WTC11 (cell line): ENCODE results near the gene CCDC50. TPM values are rescaled to one million over a fixed set of nuclear protein-coding genes. Genes with fewer than 3 reads are reported as not detected.

Experiments used
- ATAC-seq: fragments of 200-7000 bp; cut with Tn5 transposase; 2 replicates; pipeline ENCODE4 v1.10.0; 2021; ENCODE audit warnings: mild to moderate bottlenecking, moderate library complexity
- CTCF ChIA-PET: fragments of 300-600 bp; sonication (Branson Sonifier 250); formaldehyde crosslinking; loops from one replicate; lab custom pipeline; 2021; ENCODE audit warnings: antibody characterized with exemption; lab: Charles Lee
- POLR2A ChIA-PET: fragments of 350-600 bp; sonication (Branson Sonifier 250); formaldehyde crosslinking; loops from one replicate; lab custom pipeline; 2021; ENCODE audit warnings: antibody characterized with exemption; lab: Charles Lee
- DNase-seq: peaks from one replicate; pipeline ENCODE4 v3.0.0; 2021; ENCODE audit warnings: low spot score
- H3K27ac Mint-ChIP-seq: 2 replicates; pipeline ENCODE4 v1.8.0; 2021; ENCODE audit warnings: mixed read lengths
- H3K27me3 Mint-ChIP-seq: 2 replicates; pipeline ENCODE4 v1.8.0; 2021; ENCODE audit warnings: low read depth, mild to moderate bottlenecking, moderate library complexity, mixed read lengths
- H3K36me3 Mint-ChIP-seq: 2 replicates; pipeline ENCODE4 v1.8.0; 2021; ENCODE audit warnings: mixed read lengths
- H3K4me1 Mint-ChIP-seq: 2 replicates; pipeline ENCODE4 v1.8.0; 2022; ENCODE audit warnings: mixed read lengths
- H3K4me3 Mint-ChIP-seq: 2 replicates; pipeline ENCODE4 v1.8.0; 2021; ENCODE audit warnings: mild to moderate bottlenecking, moderate library complexity, mixed read lengths
- H3K9me3 Mint-ChIP-seq: 2 replicates; pipeline ENCODE4 v1.8.0; 2021; ENCODE audit warnings: mixed read lengths
- ESRRA ChIP-seq: sonication (generic); formaldehyde crosslinking; IDR thresholded peaks from 2 replicates; pipeline ENCODE4 v1.8.1; 2022; ENCODE audit warnings: mild to moderate bottlenecking, missing genetic modification reagents, borderline replicate concordance
- GTF2I ChIP-seq: fragments of 250-450 bp; sonication (Bioruptor Pico); conservative IDR thresholded peaks from 2 replicates; pipeline ENCODE4 v1.4.0; 2021; ENCODE audit warnings: mild to moderate bottlenecking
- JUN ChIP-seq: sonication (generic); formaldehyde crosslinking; IDR thresholded peaks from 2 replicates; pipeline ENCODE4 v1.8.0; 2023; ENCODE audit warnings: mild to moderate bottlenecking, missing genetic modification reagents
- MXD4 ChIP-seq: fragments of 250-450 bp; sonication (Bioruptor Pico); IDR thresholded peaks from 2 replicates; pipeline ENCODE4 v1.8.0; 2021; ENCODE audit warnings: mild to moderate bottlenecking, moderate library complexity, borderline replicate concordance
- NFATC4 ChIP-seq: fragments of 250-450 bp; sonication (Bioruptor Pico); IDR thresholded peaks from 2 replicates; pipeline ENCODE4 v1.9.0; 2021; ENCODE audit warnings: mild to moderate bottlenecking
- NFYB ChIP-seq: sonication (generic); formaldehyde crosslinking; conservative IDR thresholded peaks from 2 replicates; pipeline ENCODE4 v1.8.0; 2022; ENCODE audit warnings: low read depth, missing genetic modification reagents
- NR1H2 ChIP-seq: sonication (generic); formaldehyde crosslinking; IDR thresholded peaks from 2 replicates; pipeline ENCODE4 v1.9.0; 2021; ENCODE audit warnings: mild to moderate bottlenecking, moderate library complexity, missing genetic modification reagents
- TCF7 ChIP-seq: sonication (generic); formaldehyde crosslinking; IDR thresholded peaks from 2 replicates; pipeline ENCODE4 v1.8.0; 2022; ENCODE audit warnings: mild to moderate bottlenecking, low read depth, missing genetic modification reagents, moderate library complexity
- ZBTB21 ChIP-seq: sonication (generic); formaldehyde crosslinking; IDR thresholded peaks from 2 replicates; pipeline ENCODE4 v1.8.1; 2023; ENCODE audit warnings: mild to moderate bottlenecking, missing genetic modification reagents, borderline replicate concordance
- ZNF219 ChIP-seq: sonication (generic); formaldehyde crosslinking; IDR thresholded peaks from 2 replicates; pipeline ENCODE4 v1.8.0; 2023; ENCODE audit warnings: missing genetic modification reagents, mild to moderate bottlenecking, borderline replicate concordance
- total RNA-seq: library from RNA; stranded (reverse); gene quantifications from 3 replicates; pipeline ENCODE4 v1.2.3, GENCODE V29; 2021
- TF ChIP-seq, protein P1 (sequence below): sonication (generic); formaldehyde crosslinking; IDR thresholded peaks from 2 replicates; pipeline ENCODE4 v1.8.0; 2022; ENCODE audit warnings: mild to moderate bottlenecking, missing genetic modification reagents
- TF ChIP-seq, protein P2 (sequence below): fragments of 250-450 bp; sonication (Bioruptor Pico); IDR thresholded peaks from 2 replicates; pipeline ENCODE4 v1.9.0; 2021; ENCODE audit warnings: mild to moderate bottlenecking, borderline replicate concordance
- TF ChIP-seq, protein P3 (sequence below): fragments of 250-450 bp; sonication (Bioruptor Pico); IDR thresholded peaks from 2 replicates; pipeline ENCODE4 v2.1.2; 2022; ENCODE audit warnings: mild to moderate bottlenecking, moderate library complexity
- TF ChIP-seq, protein P4 (sequence below): sonication (generic); formaldehyde crosslinking; IDR thresholded peaks from 2 replicates; pipeline ENCODE4 v1.8.1; 2023; ENCODE audit warnings: mild to moderate bottlenecking, missing genetic modification reagents
- TF ChIP-seq, protein P5 (sequence below): sonication (generic); formaldehyde crosslinking; IDR thresholded peaks from 2 replicates; pipeline ENCODE4 v1.8.0; 2023; ENCODE audit warnings: mild to moderate bottlenecking, missing genetic modification reagents
- TF ChIP-seq, protein P6 (sequence below): fragments of 250-450 bp; sonication (Bioruptor Pico); IDR thresholded peaks from 2 replicates; pipeline ENCODE4 v1.9.0; 2021; ENCODE audit warnings: mild to moderate bottlenecking
- TF ChIP-seq, protein P7 (sequence below): sonication (generic); formaldehyde crosslinking; IDR thresholded peaks from 2 replicates; pipeline ENCODE4 v1.8.0; 2023; ENCODE audit warnings: missing genetic modification reagents, mild to moderate bottlenecking, borderline replicate concordance

Gene CCDC50
- total RNA-seq, 1 experiment from 2014 or later: 33.1 TPM

DNA sequence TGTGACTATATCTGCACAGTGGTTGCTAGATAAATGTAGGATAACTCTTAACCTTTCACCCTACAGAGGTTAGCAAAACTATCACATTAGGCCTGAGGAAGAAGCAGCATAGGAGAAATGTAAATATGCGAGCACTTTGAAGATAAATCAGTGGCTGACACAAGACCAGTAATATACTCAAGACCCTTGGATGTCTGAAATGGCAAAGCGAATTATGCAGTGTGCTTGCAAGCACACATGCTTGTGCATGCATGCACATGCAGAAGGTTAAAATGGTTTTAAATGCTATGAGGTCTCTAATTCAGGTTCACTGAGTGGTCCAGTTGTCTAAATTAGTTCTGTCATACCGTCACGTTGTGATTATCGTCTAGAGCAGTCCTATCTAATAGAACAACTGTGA lies 14.7 kb downstream of the CCDC50 start (continued):
- TF ChIP-seq NFYB (CRISPR knock-in tag) (no peak), NFATC4 (no peak)

DNA sequence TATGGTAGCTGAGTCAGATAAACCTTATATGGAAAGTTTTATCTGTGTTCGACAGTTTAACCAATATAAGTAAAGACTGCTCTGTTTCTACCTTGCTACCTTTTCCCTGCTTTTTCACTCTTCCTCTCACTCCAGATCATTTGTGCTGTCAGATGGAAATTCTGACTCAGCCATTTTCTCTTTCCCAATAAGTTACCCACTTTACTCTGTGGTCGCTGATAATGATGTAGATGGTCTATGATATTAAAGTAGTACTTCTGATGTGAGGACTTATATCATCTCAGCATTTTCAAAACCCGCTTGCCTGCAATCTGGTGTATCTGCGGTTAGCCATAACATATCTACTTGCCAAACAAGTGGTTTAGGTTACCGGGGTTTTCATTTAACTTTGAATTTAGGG lies 16.1 kb downstream of the CCDC50 start:
- H3K27ac Mint-ChIP-seq: no peak overlapping the region
- ChIA-PET POLR2A (no interaction called here), CTCF (no interaction called here)
- TF ChIP-seq, protein P1, sequence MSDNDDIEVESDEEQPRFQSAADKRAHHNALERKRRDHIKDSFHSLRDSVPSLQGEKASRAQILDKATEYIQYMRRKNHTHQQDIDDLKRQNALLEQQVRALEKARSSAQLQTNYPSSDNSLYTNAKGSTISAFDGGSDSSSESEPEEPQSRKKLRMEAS (CRISPR knock-in tag): no peak
- TF ChIP-seq, protein P2, sequence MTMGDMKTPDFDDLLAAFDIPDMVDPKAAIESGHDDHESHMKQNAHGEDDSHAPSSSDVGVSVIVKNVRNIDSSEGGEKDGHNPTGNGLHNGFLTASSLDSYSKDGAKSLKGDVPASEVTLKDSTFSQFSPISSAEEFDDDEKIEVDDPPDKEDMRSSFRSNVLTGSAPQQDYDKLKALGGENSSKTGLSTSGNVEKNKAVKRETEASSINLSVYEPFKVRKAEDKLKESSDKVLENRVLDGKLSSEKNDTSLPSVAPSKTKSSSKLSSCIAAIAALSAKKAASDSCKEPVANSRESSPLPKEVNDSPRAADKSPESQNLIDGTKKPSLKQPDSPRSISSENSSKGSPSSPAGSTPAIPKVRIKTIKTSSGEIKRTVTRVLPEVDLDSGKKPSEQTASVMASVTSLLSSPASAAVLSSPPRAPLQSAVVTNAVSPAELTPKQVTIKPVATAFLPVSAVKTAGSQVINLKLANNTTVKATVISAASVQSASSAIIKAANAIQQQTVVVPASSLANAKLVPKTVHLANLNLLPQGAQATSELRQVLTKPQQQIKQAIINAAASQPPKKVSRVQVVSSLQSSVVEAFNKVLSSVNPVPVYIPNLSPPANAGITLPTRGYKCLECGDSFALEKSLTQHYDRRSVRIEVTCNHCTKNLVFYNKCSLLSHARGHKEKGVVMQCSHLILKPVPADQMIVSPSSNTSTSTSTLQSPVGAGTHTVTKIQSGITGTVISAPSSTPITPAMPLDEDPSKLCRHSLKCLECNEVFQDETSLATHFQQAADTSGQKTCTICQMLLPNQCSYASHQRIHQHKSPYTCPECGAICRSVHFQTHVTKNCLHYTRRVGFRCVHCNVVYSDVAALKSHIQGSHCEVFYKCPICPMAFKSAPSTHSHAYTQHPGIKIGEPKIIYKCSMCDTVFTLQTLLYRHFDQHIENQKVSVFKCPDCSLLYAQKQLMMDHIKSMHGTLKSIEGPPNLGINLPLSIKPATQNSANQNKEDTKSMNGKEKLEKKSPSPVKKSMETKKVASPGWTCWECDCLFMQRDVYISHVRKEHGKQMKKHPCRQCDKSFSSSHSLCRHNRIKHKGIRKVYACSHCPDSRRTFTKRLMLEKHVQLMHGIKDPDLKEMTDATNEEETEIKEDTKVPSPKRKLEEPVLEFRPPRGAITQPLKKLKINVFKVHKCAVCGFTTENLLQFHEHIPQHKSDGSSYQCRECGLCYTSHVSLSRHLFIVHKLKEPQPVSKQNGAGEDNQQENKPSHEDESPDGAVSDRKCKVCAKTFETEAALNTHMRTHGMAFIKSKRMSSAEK (CRISPR knock-in tag): no peak
- TF ChIP-seq MXD4 (no peak), NR1H2 (no peak), ESRRA (CRISPR knock-in tag) (no peak), GTF2I (no peak), ZBTB21 (CRISPR knock-in tag) (no peak), ZNF219 (no peak), JUN (CRISPR knock-in tag) (no peak), TCF7 (no peak)
- TF ChIP-seq, protein P3, sequence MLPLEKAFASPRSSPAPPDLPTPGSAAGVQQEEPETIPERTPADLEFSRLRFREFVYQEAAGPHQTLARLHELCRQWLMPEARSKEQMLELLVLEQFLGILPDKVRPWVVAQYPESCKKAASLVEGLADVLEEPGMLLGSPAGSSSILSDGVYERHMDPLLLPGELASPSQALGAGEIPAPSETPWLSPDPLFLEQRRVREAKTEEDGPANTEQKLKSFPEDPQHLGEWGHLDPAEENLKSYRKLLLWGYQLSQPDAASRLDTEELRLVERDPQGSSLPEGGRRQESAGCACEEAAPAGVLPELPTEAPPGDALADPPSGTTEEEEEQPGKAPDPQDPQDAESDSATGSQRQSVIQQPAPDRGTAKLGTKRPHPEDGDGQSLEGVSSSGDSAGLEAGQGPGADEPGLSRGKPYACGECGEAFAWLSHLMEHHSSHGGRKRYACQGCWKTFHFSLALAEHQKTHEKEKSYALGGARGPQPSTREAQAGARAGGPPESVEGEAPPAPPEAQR (CRISPR knock-in tag): no peak
- TF ChIP-seq, protein P4, sequence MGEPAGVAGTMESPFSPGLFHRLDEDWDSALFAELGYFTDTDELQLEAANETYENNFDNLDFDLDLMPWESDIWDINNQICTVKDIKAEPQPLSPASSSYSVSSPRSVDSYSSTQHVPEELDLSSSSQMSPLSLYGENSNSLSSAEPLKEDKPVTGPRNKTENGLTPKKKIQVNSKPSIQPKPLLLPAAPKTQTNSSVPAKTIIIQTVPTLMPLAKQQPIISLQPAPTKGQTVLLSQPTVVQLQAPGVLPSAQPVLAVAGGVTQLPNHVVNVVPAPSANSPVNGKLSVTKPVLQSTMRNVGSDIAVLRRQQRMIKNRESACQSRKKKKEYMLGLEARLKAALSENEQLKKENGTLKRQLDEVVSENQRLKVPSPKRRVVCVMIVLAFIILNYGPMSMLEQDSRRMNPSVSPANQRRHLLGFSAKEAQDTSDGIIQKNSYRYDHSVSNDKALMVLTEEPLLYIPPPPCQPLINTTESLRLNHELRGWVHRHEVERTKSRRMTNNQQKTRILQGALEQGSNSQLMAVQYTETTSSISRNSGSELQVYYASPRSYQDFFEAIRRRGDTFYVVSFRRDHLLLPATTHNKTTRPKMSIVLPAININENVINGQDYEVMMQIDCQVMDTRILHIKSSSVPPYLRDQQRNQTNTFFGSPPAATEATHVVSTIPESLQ: no peak
- TF ChIP-seq, protein P5, sequence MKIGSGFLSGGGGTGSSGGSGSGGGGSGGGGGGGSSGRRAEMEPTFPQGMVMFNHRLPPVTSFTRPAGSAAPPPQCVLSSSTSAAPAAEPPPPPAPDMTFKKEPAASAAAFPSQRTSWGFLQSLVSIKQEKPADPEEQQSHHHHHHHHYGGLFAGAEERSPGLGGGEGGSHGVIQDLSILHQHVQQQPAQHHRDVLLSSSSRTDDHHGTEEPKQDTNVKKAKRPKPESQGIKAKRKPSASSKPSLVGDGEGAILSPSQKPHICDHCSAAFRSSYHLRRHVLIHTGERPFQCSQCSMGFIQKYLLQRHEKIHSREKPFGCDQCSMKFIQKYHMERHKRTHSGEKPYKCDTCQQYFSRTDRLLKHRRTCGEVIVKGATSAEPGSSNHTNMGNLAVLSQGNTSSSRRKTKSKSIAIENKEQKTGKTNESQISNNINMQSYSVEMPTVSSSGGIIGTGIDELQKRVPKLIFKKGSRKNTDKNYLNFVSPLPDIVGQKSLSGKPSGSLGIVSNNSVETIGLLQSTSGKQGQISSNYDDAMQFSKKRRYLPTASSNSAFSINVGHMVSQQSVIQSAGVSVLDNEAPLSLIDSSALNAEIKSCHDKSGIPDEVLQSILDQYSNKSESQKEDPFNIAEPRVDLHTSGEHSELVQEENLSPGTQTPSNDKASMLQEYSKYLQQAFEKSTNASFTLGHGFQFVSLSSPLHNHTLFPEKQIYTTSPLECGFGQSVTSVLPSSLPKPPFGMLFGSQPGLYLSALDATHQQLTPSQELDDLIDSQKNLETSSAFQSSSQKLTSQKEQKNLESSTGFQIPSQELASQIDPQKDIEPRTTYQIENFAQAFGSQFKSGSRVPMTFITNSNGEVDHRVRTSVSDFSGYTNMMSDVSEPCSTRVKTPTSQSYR (CRISPR knock-in tag): no peak
- TF ChIP-seq, protein P6, sequence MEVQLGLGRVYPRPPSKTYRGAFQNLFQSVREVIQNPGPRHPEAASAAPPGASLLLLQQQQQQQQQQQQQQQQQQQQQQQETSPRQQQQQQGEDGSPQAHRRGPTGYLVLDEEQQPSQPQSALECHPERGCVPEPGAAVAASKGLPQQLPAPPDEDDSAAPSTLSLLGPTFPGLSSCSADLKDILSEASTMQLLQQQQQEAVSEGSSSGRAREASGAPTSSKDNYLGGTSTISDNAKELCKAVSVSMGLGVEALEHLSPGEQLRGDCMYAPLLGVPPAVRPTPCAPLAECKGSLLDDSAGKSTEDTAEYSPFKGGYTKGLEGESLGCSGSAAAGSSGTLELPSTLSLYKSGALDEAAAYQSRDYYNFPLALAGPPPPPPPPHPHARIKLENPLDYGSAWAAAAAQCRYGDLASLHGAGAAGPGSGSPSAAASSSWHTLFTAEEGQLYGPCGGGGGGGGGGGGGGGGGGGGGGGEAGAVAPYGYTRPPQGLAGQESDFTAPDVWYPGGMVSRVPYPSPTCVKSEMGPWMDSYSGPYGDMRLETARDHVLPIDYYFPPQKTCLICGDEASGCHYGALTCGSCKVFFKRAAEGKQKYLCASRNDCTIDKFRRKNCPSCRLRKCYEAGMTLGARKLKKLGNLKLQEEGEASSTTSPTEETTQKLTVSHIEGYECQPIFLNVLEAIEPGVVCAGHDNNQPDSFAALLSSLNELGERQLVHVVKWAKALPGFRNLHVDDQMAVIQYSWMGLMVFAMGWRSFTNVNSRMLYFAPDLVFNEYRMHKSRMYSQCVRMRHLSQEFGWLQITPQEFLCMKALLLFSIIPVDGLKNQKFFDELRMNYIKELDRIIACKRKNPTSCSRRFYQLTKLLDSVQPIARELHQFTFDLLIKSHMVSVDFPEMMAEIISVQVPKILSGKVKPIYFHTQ: no peak
- TF ChIP-seq, protein P7, sequence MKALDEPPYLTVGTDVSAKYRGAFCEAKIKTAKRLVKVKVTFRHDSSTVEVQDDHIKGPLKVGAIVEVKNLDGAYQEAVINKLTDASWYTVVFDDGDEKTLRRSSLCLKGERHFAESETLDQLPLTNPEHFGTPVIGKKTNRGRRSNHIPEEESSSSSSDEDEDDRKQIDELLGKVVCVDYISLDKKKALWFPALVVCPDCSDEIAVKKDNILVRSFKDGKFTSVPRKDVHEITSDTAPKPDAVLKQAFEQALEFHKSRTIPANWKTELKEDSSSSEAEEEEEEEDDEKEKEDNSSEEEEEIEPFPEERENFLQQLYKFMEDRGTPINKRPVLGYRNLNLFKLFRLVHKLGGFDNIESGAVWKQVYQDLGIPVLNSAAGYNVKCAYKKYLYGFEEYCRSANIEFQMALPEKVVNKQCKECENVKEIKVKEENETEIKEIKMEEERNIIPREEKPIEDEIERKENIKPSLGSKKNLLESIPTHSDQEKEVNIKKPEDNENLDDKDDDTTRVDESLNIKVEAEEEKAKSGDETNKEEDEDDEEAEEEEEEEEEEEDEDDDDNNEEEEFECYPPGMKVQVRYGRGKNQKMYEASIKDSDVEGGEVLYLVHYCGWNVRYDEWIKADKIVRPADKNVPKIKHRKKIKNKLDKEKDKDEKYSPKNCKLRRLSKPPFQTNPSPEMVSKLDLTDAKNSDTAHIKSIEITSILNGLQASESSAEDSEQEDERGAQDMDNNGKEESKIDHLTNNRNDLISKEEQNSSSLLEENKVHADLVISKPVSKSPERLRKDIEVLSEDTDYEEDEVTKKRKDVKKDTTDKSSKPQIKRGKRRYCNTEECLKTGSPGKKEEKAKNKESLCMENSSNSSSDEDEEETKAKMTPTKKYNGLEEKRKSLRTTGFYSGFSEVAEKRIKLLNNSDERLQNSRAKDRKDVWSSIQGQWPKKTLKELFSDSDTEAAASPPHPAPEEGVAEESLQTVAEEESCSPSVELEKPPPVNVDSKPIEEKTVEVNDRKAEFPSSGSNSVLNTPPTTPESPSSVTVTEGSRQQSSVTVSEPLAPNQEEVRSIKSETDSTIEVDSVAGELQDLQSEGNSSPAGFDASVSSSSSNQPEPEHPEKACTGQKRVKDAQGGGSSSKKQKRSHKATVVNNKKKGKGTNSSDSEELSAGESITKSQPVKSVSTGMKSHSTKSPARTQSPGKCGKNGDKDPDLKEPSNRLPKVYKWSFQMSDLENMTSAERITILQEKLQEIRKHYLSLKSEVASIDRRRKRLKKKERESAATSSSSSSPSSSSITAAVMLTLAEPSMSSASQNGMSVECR (CRISPR knock-in tag): no peak
- H3K4me3 Mint-ChIP-seq: no peak overlapping the region
- H3K27me3 Mint-ChIP-seq: no peaks in the 10 kb centered on the region
- H3K9me3 Mint-ChIP-seq: no peaks in the 10 kb centered on the region
- ATAC-seq: no peak
- peaks cover 55% of the 10 kb centered on the region for H3K4me1 Mint-ChIP-seq
- no peaks in the 10 kb centered on the region for H3K36me3 Mint-ChIP-seq
- DNase-seq: no peak
